H9 (cell line): ENCODE data around the gene MEIS2. TPM values are rescaled to one million over a fixed set of nuclear protein-coding genes. Genes with fewer than 3 reads are reported as not detected.

Experiments
- DNase-seq: peaks from one replicate; pipeline ENCODE4 v3.0.0-alpha.2; 2017
- H2AFZ ChIP-seq: one replicate; pipeline ENCODE4 v1.6.1; 2013; ENCODE audit warnings: mild to moderate bottlenecking, low read length, control low read depth, moderate library complexity
- H2AK5ac ChIP-seq: 2 replicates; pipeline ENCODE4 v1.6.1; 2013; ENCODE audit warnings: low read length, control low read depth, mixed read lengths; ENCODE audit not compliant: insufficient read length
- H2BK120ac ChIP-seq: one replicate; pipeline ENCODE4 v1.6.1; 2013; ENCODE audit warnings: low read depth, mild to moderate bottlenecking, low read length, control low read depth, inconsistent platforms; ENCODE audit not compliant: poor library complexity, severe bottlenecking
- H2BK12ac ChIP-seq: 2 replicates; pipeline ENCODE4 v1.6.1; 2013; ENCODE audit warnings: low read length, control low read depth, mixed read lengths, low read depth; ENCODE audit not compliant: insufficient read length
- H2BK15ac ChIP-seq: 2 replicates; pipeline ENCODE4 v1.6.1; 2013; ENCODE audit warnings: low read depth, low read length, control low read depth
- H2BK20ac ChIP-seq: one replicate; pipeline ENCODE4 v1.6.1; 2013; ENCODE audit warnings: low read depth, mild to moderate bottlenecking, low read length, control low read depth, inconsistent platforms; ENCODE audit not compliant: poor library complexity, severe bottlenecking
- H2BK5ac ChIP-seq: 2 replicates; pipeline ENCODE4 v1.6.1; 2013; ENCODE audit warnings: low read length, control low read depth, mixed read lengths; ENCODE audit not compliant: insufficient read length
- H3K14ac ChIP-seq: 2 replicates; pipeline ENCODE4 v1.6.1; 2013; ENCODE audit warnings: low read length, control low read depth; ENCODE audit not compliant: insufficient read depth
- H3K18ac ChIP-seq: 2 replicates; pipeline ENCODE4 v1.6.1; 2013; ENCODE audit warnings: low read depth, mild to moderate bottlenecking, mixed read lengths, low read length, control low read depth; ENCODE audit not compliant: insufficient read length
- H3K23ac ChIP-seq: 2 replicates; pipeline ENCODE4 v1.6.1; 2013; ENCODE audit warnings: low read length, control low read depth, mixed read lengths, low read depth; ENCODE audit not compliant: insufficient read length
- H3K23me2 ChIP-seq: 2 replicates; pipeline ENCODE4 v1.6.1; 2013; ENCODE audit warnings: low read depth, mild to moderate bottlenecking, mixed read lengths, low read length, control low read depth; ENCODE audit not compliant: insufficient read length, poor library complexity, severe bottlenecking
- H3K27ac ChIP-seq: 2 replicates; pipeline ENCODE4 v1.5.1; 2013; ENCODE audit warnings: low read length, control low read depth, mixed read lengths, low read depth; ENCODE audit not compliant: insufficient read length
- H3K27me3 ChIP-seq: 2 replicates; pipeline ENCODE4 v1.6.1; 2013; ENCODE audit warnings: low read length, control low read depth, inconsistent platforms; ENCODE audit not compliant: insufficient read depth
- H3K4ac ChIP-seq: 2 replicates; pipeline ENCODE4 v1.6.1; 2013; ENCODE audit warnings: low read depth, mild to moderate bottlenecking, control low read depth, inconsistent platforms, low read length, moderate library complexity
- H3K4me1 ChIP-seq: 2 replicates; pipeline ENCODE4 v1.6.1; 2013; ENCODE audit warnings: low read length, control low read depth, inconsistent platforms; ENCODE audit not compliant: insufficient read depth
- H3K4me2 ChIP-seq: 2 replicates; pipeline ENCODE4 v1.6.1; 2013; ENCODE audit warnings: low read length, control low read depth, mixed read lengths; ENCODE audit not compliant: insufficient read length, insufficient read depth
- H3K56ac ChIP-seq: 2 replicates; pipeline ENCODE4 v1.6.1; 2013; ENCODE audit warnings: low read depth, mild to moderate bottlenecking, mixed read lengths, low read length, control low read depth; ENCODE audit not compliant: insufficient read length
- H3K79me1 ChIP-seq: 2 replicates; pipeline ENCODE4 v1.6.1; 2013; ENCODE audit warnings: low read depth, mild to moderate bottlenecking, moderate library complexity, low read length, control low read depth, inconsistent platforms; ENCODE audit not compliant: insufficient read depth, poor library complexity, severe bottlenecking
- H3K79me2 ChIP-seq: 2 replicates; pipeline ENCODE4 v1.6.1; 2013; ENCODE audit warnings: low read length, control low read depth, inconsistent platforms; ENCODE audit not compliant: insufficient read depth
- H3K9ac ChIP-seq: 2 replicates; pipeline ENCODE4 v1.6.1; 2013; ENCODE audit warnings: low read length, control low read depth, mixed read lengths; ENCODE audit not compliant: insufficient read length; ENCODE audit errors: extremely low read depth
- H3K9me3 ChIP-seq: one replicate; pipeline ENCODE4 v1.6.1; 2013; ENCODE audit warnings: low read depth, low read length, inconsistent platforms; ENCODE audit not compliant: control insufficient read depth
- H3T11ph ChIP-seq: one replicate; pipeline ENCODE4 v1.6.1; 2013; ENCODE audit warnings: mild to moderate bottlenecking, low read length, control low read depth, inconsistent platforms
- H4K20me1 ChIP-seq: one replicate; pipeline ENCODE4 v1.6.1; 2013; ENCODE audit not compliant: control insufficient read depth, insufficient read length, insufficient read depth
- H4K5ac ChIP-seq: 2 replicates; pipeline ENCODE4 v1.6.1; 2013; ENCODE audit warnings: low read depth, mild to moderate bottlenecking, mixed read lengths, low read length, control low read depth; ENCODE audit not compliant: insufficient read length
- H4K8ac ChIP-seq: replicated peaks from 2 replicates; pipeline ENCODE4 v1.6.1; 2013; ENCODE audit warnings: low read length, control low read depth, mixed read lengths, low read depth; ENCODE audit not compliant: insufficient read length
- H4K91ac ChIP-seq: 2 replicates; pipeline ENCODE4 v1.6.1; 2013; ENCODE audit warnings: low read depth, mild to moderate bottlenecking, moderate library complexity, mixed read lengths, low read length, control low read depth; ENCODE audit not compliant: insufficient read length
- H3K27ac Mint-ChIP-seq, 3 experiments: 2 replicates in 2 of 3; 3 replicates in 1 of 3; pipeline ENCODE4 v1.8.0; 2020 to 2021; ENCODE audit warnings: mixed read lengths in 3 of 3, mild to moderate bottlenecking in 1 of 3, moderate library complexity in 1 of 3
- H3K27me3 Mint-ChIP-seq: 2 replicates; pipeline ENCODE4 v1.8.0; 2021; ENCODE audit warnings: low read depth, mild to moderate bottlenecking, moderate library complexity, mixed read lengths
- H3K36me3 Mint-ChIP-seq, 3 experiments: 2 replicates in 2 of 3; 3 replicates in 1 of 3; pipeline ENCODE4 v1.8.0; 2020 to 2021; ENCODE audit warnings: low read depth in 3 of 3, mixed read lengths in 3 of 3; ENCODE audit not compliant: insufficient read depth in 1 of 3
- H3K4me1 Mint-ChIP-seq, 2 experiments: 2 replicates each; pipeline ENCODE4 v1.8.0; 2020; ENCODE audit warnings: mixed read lengths in 2 of 2
- H3K4me3 Mint-ChIP-seq, 2 experiments: 2 replicates in 1 of 2; 3 replicates in 1 of 2; pipeline ENCODE4 v1.8.0; 2020 to 2021; ENCODE audit warnings: mild to moderate bottlenecking in 2 of 2, mixed read lengths in 2 of 2, moderate library complexity in 1 of 2
- H3K9me3 Mint-ChIP-seq, 2 experiments: 2 replicates in 1 of 2; 3 replicates in 1 of 2; pipeline ENCODE4 v1.8.0; 2020; ENCODE audit warnings: mild to moderate bottlenecking in 2 of 2, mixed read lengths in 2 of 2, moderate library complexity in 1 of 2
- CTCF ChIP-seq: fragments of 200-600 bp; sonication (generic); conservative IDR thresholded peaks from 3 replicates; pipeline ENCODE4 v1.8.0; 2021; ENCODE audit warnings: antibody characterized with exemption, mild to moderate bottlenecking
- WGBS: extraction: QIAGEN DNeasy Blood & Tissue Kit; methylation state at CpG from one replicate; pipeline ENCODE4 v1.1.7; 2013; ENCODE audit warnings: missing lambda C conversion rate, low lambda C conversion rate, mixed read lengths; ENCODE audit not compliant: insufficient read length; ENCODE audit errors: extremely low coverage; 5-methylcytosine and 5-hydroxymethylcytosine counted together
- total RNA-seq: library from RNA; stranded (reverse); gene quantifications from 2 replicates; pipeline ENCODE4 v1.2.1, GENCODE V29; 2021

The MEIS2 gene
- total RNA-seq, 1 experiment from 2014 or later: 0.35 TPM

GRCh38 chr15:36996538-36997181 lies 103.7 kb downstream of the MEIS2 start:
- no peak overlapping the region for H2BK120ac ChIP-seq
- no peak overlapping the region for H3K4ac ChIP-seq
- DNase-seq: no peak
- no peak overlapping the region for H3K4me2 ChIP-seq
- no peaks in the 10 kb centered on the region for H3K36me3 Mint-ChIP-seq
- no peak overlapping the region for H2BK20ac ChIP-seq
- H4K8ac ChIP-seq: no peak overlapping the region
- H4K20me1 ChIP-seq: no peaks in the 10 kb centered on the region
- no peaks in the 10 kb centered on the region for H3K9me3 Mint-ChIP-seq
- H4K91ac ChIP-seq: no peak overlapping the region
- no peak overlapping the region for H3K27ac ChIP-seq
- no peak overlapping the region for H3K14ac ChIP-seq
- H3K9me3 ChIP-seq: no peaks in the 10 kb centered on the region
- no peak overlapping the region for H3K9ac ChIP-seq
- H3K27me3 Mint-ChIP-seq: 0 out of 2 replicates have a peak, but pooled peaks cover 2% of the 10 kb centered on the region
- no peaks in the 10 kb centered on the region for H3K79me1 ChIP-seq
- H4K5ac ChIP-seq: no peak overlapping the region
- H3K4me1 Mint-ChIP-seq: peaks cover 0 to 5% of the 10 kb centered on the region in 2 experiments; a peak in 3 of 4 replicates
- H3K27me3 ChIP-seq: no peaks in the 10 kb centered on the region
- H2BK12ac ChIP-seq: no peak overlapping the region
- H3K79me2 ChIP-seq: no peaks in the 10 kb centered on the region
- no peak overlapping the region for H3K18ac ChIP-seq
- H2AFZ ChIP-seq: no peak overlapping the region
- H3K23me2 ChIP-seq: no peaks in the 10 kb centered on the region
- H2BK5ac ChIP-seq: no peak overlapping the region
- H3K56ac ChIP-seq: no peak overlapping the region
- H3K4me1 ChIP-seq: no peaks in the 10 kb centered on the region; the same call in 1 of the 2 replicates
- no peak for TF ChIP-seq CTCF
- no peak overlapping the region for H3T11ph ChIP-seq
- H3K27ac Mint-ChIP-seq: no peak overlapping the region
- no CpG with 5 or more reads among the region's 4 CpGs for WGBS
- no peak overlapping the region for H3K23ac ChIP-seq
- H3K4me3 Mint-ChIP-seq: no peak overlapping the region
- no peak overlapping the region for H2BK15ac ChIP-seq
- no peak overlapping the region for H2AK5ac ChIP-seq
